Measurements from ENCODE around the gene CEP78.
"Not testable (repeated sequence)": the region's sequence is repeated elsewhere in the genome, so short reads cannot be mapped to it uniquely, and the experiment has no call there.

CEP78 gene

GRCh38 chr9:78235762-78236550 is at the start of gene CEP78:
TSS of gene CEP78 (plus strand) at chr9:78236075. CDS start at chr9:78236351, 276 bp downstream.
- DNase-seq, result peak; percentile 99

GRCh38 chr9:78187763-78188484 is 48.0 kb upstream of the CEP78 start:
- no peak for DNase-seq

- no peak for DNase-seq
Observed at GRCh38 chr9:78188594-78188993, 47.3 kb upstream of the CEP78 start.

- no peak for DNase-seq
Observed at GRCh38 chr9:78189001-78189400, 46.9 kb upstream of the CEP78 start.

- no peak for DNase-seq
Observed at GRCh38 chr9:78189461-78189860, 46.4 kb upstream of the CEP78 start.

- no peak for DNase-seq
Observed at GRCh38 chr9:78191931-78192330, 43.9 kb upstream of the CEP78 start.

GRCh38 chr9:78196258-78196657 is 39.6 kb upstream of the CEP78 start:
- DNase-seq, result no peak

GRCh38 chr9:78201158-78201777 is 34.6 kb upstream of the CEP78 start:
- peak; percentile 78 for DNase-seq

GRCh38 chr9:78207319-78207718 is 28.6 kb upstream of the CEP78 start:
- no peak for DNase-seq

GRCh38 chr9:78207901-78208300 is 28.0 kb upstream of the CEP78 start:
- no peak for DNase-seq

- DNase-seq, result no peak
Observed at GRCh38 chr9:78209127-78209526, 26.7 kb upstream of the CEP78 start.

GRCh38 chr9:78210841-78211301 is 25.0 kb upstream of the CEP78 start:
- no peak for DNase-seq

GRCh38 chr9:78212868-78213267 is 23.0 kb upstream of the CEP78 start:
- DNase-seq, result no peak

- DNase-seq, result peak; percentile 47
Observed at GRCh38 chr9:78213712-78214111, 22.2 kb upstream of the CEP78 start.

- no peak for DNase-seq
Observed at GRCh38 chr9:78214492-78214891, 21.4 kb upstream of the CEP78 start.

GRCh38 chr9:78215706-78216105 is 20.2 kb upstream of the CEP78 start:
- DNase-seq, result no peak

- no peak for DNase-seq
Observed at GRCh38 chr9:78218890-78219289, 17.0 kb upstream of the CEP78 start.

- no peak for DNase-seq
Observed at GRCh38 chr9:78221425-78221824, 14.4 kb upstream of the CEP78 start.

GRCh38 chr9:78221841-78222240 is 14.0 kb upstream of the CEP78 start:
- DNase-seq, result not testable (repeated sequence)

- no peak for DNase-seq
Observed at GRCh38 chr9:78230761-78231160, 5.1 kb upstream of the CEP78 start.

GRCh38 chr9:78232471-78232870 is 3.4 kb upstream of the CEP78 start:
- not testable (repeated sequence) for DNase-seq

- no peak for DNase-seq
Observed at GRCh38 chr9:78234810-78235209, 1.1 kb upstream of the CEP78 start.

GRCh38 chr9:78235256-78235761 is 566 bp upstream of the CEP78 start:
- DNase-seq, result peak; percentile 44

GRCh38 chr9:78236551-78236910 is 656 bp downstream of the CEP78 start:
- peak; percentile 79 for DNase-seq
